Spleen (tissue), 11 donors: ENCODE data around the gene CSRP2. TPM values are rescaled to one million over a fixed set of nuclear protein-coding genes. Genes with fewer than 3 reads are reported as not detected.

Experiments
- DNase-seq: peaks from one replicate; pipeline ENCODE4 v3.0.0-alpha.2; 2020
- H3K27ac ChIP-seq, 8 donors: fragments of 200-600 bp; sonication (generic) in 7 of 8; 1 replicate in 4 of 8; 2 replicates in 4 of 8; pipeline versions ENCODE4 v1.5.0 to v1.8.0; 2016 to 2021; ENCODE audit warnings: inconsistent platforms in 4 of 8, mild to moderate bottlenecking in 4 of 8, moderate library complexity in 1 of 8
- H3K27me3 ChIP-seq, 7 donors: fragments of 200-600 bp; sonication (generic) in 6 of 7; replicated peaks in 1 of 7; 1 replicate in 4 of 7; 2 replicates in 3 of 7; pipeline versions ENCODE4 v1.5.0 to v1.8.0; 2016 to 2021; ENCODE audit warnings: inconsistent platforms in 3 of 7, mild to moderate bottlenecking in 1 of 7
- H3K36me3 ChIP-seq, 6 donors: fragments of 200-600 bp; sonication (generic) in 5 of 6; 1 replicate in 4 of 6; 2 replicates in 2 of 6; pipeline versions ENCODE4 v1.5.0 to v1.8.0; 2016 to 2021; ENCODE audit warnings: inconsistent platforms in 2 of 6
- H3K4me1 ChIP-seq, 6 donors: fragments of 200-600 bp; sonication (generic) in 5 of 6; 1 replicate in 3 of 6; 2 replicates in 3 of 6; pipeline versions ENCODE4 v1.5.0 to v1.8.0; 2016 to 2021; ENCODE audit warnings: inconsistent platforms in 3 of 6
- H3K4me3 ChIP-seq, 8 donors: fragments of 200-600 bp; sonication (generic) in 7 of 8; 1 replicate in 4 of 8; 2 replicates in 4 of 8; pipeline versions ENCODE4 v1.5.0 to v1.8.0; 2016 to 2021; ENCODE audit warnings: inconsistent platforms in 4 of 8, mild to moderate bottlenecking in 4 of 8, moderate library complexity in 2 of 8
- H3K9me3 ChIP-seq, 8 donors: fragments of 200-600 bp; sonication (generic) in 7 of 8; 1 replicate in 4 of 8; 2 replicates in 4 of 8; pipeline versions ENCODE4 v1.5.0 to v1.8.0; 2016 to 2021; ENCODE audit warnings: inconsistent platforms in 4 of 8
- POLR2A ChIP-seq, 3 donors: fragments of 450-650 bp; IDR thresholded peaks; one replicate each; pipeline ENCODE4 v1.5.1; 2017; ENCODE audit warnings: antibody characterized with exemption in 3 of 3, mild to moderate bottlenecking in 1 of 3
- POLR2AphosphoS5 ChIP-seq, 3 donors: sonication (generic); formaldehyde crosslinking; IDR thresholded peaks; one replicate each; pipeline ENCODE4 v1.5.1; 2017; ENCODE audit warnings: antibody characterized with exemption in 3 of 3
- WGBS, 5 donors: extraction: QIAGEN DNeasy Blood & Tissue Kit in 3 of 5; methylation state at CpG; one replicate each; pipeline versions ENCODE4 v1.1.5 to v1.1.7; 2013 to 2018; 5-methylcytosine and 5-hydroxymethylcytosine counted together
- intact Hi-C: fragments of 100-400 bp; cut with DNase I; formaldehyde crosslinking; loops from one replicate; pipeline ENCODE4 v1.15.0; 2023; ENCODE audit warnings: low total_unique reads
- polyA plus RNA-seq, 3 donors: library from polyadenylated mRNA; stranded (reverse); fragments of 200-250 nt; gene quantifications; one replicate each; pipeline ENCODE4 v1.2.1, GENCODE V29; 2013
- total RNA-seq, 7 donors: library from RNA; depleted of rRNA in 3 of 7; stranded (reverse); fragments of >200 nt in 3 of 7; fragmentation: NEBNext Ultra II Directional in 4 of 7; extraction: Animal tissue kit (Norgen Biotek cat#: 25700) in 4 of 7; gene quantifications; one replicate each; pipeline versions ENCODE4 v1.1.0 to v1.2.1, GENCODE V29; 2016 to 2021
- TF ChIP-seq, protein P1 (sequence below), 11 experiments: fragments of 200-600 bp in 7 of 11; fragments of 450-650 bp in 4 of 11; sonication (generic) in 4 of 11; IDR thresholded peaks in 8 of 11; conservative IDR thresholded peaks in 3 of 11; 1 replicate in 7 of 11; 2 replicates in 4 of 11; pipeline versions ENCODE4 v1.4.0 to v1.8.0; 2016 to 2021; ENCODE audit warnings: antibody characterized with exemption in 11 of 11, inconsistent platforms in 4 of 11, mild to moderate bottlenecking in 1 of 11
- donor health status: healthy with polysubstance abuse.
- donor health status: DM: no; HTN: no; CAD: no; lungs with moderate emphysema.
- donor health status: DM: no; HTN: no; CAD: no.
- donor health status: Bipolar disorder and iron deficiency.
- donor health status: healthy.
- donor health status: DM: no; HTN: no; CAD: no.
- donor health status: DM: yes; HTN: yes; CAD: no.

CSRP2 gene
- total and polyA plus RNA-seq, 10 donors: 8.9 to 38.6 (median 19.6) TPM

DNA sequence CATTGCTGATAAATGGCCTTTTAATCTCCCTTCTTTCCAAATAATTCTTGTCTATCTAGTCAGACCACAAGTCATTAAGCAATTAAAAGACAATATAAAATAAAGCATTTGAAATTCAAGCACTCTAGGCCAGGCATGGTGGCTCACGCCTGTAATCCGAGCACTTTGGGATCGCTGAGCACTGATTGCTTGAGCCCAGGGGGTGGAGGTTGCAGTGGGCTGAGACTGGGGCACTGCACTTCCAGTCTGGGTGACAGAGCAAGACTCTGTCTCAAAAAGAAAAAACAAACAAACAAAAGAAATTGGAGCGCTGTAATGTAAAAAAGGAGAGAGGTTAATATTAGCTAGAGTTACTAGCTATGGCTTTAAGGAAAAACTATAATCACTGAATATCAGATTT lies 30.5 kb upstream of the CSRP2 start:
- peaks cover 0 to 6% (median 0%) of the 10 kb centered on the region in 7 donors for H3K27me3 ChIP-seq
- no peaks in the 10 kb centered on the region for H3K36me3 ChIP-seq
- no peak for DNase-seq
- H3K4me1 ChIP-seq: no peaks in the 10 kb centered on the region
- H3K9me3 ChIP-seq: no peaks in the 10 kb centered on the region
- H3K27ac ChIP-seq: no peak overlapping the region
- TF ChIP-seq, protein P1, sequence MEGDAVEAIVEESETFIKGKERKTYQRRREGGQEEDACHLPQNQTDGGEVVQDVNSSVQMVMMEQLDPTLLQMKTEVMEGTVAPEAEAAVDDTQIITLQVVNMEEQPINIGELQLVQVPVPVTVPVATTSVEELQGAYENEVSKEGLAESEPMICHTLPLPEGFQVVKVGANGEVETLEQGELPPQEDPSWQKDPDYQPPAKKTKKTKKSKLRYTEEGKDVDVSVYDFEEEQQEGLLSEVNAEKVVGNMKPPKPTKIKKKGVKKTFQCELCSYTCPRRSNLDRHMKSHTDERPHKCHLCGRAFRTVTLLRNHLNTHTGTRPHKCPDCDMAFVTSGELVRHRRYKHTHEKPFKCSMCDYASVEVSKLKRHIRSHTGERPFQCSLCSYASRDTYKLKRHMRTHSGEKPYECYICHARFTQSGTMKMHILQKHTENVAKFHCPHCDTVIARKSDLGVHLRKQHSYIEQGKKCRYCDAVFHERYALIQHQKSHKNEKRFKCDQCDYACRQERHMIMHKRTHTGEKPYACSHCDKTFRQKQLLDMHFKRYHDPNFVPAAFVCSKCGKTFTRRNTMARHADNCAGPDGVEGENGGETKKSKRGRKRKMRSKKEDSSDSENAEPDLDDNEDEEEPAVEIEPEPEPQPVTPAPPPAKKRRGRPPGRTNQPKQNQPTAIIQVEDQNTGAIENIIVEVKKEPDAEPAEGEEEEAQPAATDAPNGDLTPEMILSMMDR (IDR thresholded peaks at IDR 0.05 in 8 of 11, conservative IDR thresholded peaks at IDR 0.05 in 3 of 11): no peak
- TF ChIP-seq POLR2A (IDR thresholded peaks at IDR 0.05) (no peak), POLR2AphosphoS5 (IDR thresholded peaks at IDR 0.05) (no peak)
- 94 to 96% (median 95%) methylated on average over 4 of the region's 4 CpGs for WGBS, 5 donors
- H3K4me3 ChIP-seq: no peak overlapping the region
- intact Hi-C loops: no loop called here

GRCh38 chr12:76908303-76909017 lies 29.6 kb upstream of the CSRP2 start:
- DNase-seq: no peak
- no peak overlapping the region for H3K27ac ChIP-seq
- 65 to 74% (median 70%) methylated on average over 6 of the region's 6 CpGs for WGBS, 5 donors

DNA sequence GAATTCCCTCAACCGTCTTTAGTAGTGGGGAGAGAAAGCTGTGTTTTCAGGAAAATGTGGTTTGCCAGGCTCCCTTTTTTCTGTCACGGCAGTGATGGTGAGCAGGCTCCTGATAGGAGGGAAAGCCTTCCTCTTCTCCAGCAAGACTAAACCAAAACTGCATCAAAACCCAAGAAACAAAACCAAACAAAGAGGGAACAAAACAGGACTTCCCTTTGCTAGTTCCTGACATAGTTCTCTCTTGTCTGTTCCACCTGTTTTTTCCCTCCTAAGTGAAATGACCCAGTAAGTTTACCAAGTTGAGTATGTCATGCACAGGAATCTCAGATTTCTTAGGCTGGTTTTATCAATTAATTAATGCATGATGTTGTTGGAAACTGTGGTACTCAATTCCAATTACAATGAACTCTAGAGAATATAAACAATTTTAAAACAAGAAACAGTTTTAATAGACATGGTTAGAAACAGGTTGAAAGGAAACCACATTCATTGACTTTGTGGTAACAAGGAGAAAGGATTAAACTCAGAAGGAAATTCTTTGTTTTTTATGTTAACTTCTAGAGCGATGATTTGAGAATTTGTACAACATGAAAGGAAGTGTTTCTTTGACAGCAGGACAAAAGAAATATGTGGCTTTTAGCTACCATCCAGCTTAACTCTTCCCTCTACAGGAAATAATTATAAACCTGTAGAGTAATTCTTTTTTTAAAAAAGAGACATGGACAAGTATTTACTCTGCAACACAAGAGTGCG lies 23.0 kb upstream of the CSRP2 start:
- H3K9me3 ChIP-seq: no peaks in the 10 kb centered on the region
- no peaks in the 10 kb centered on the region for H3K36me3 ChIP-seq
- no peak for DNase-seq
- WGBS, 5 donors: 12 to 25% (median 15%) methylated on average over 4 of the region's 4 CpGs
- intact Hi-C loops: no loop called here
- H3K27me3 ChIP-seq: no peaks in the 10 kb centered on the region
- no peak overlapping the region for H3K4me3 ChIP-seq
- TF ChIP-seq POLR2AphosphoS5 (IDR thresholded peaks at IDR 0.05) (no peak), POLR2A (IDR thresholded peaks at IDR 0.05) (no peak)
- TF ChIP-seq, protein P1 (IDR thresholded peaks at IDR 0.05 in 8 of 11, conservative IDR thresholded peaks at IDR 0.05 in 3 of 11): no peak
- peaks cover 0 to 8% (median 0%) of the 10 kb centered on the region in 6 donors for H3K4me1 ChIP-seq
- H3K27ac ChIP-seq: no peak overlapping the region

More at GRCh38 chr12:76908303-76909017, 29.6 kb upstream of the CSRP2 start:
- no peaks in the 10 kb centered on the region for H3K4me1 ChIP-seq
- peaks cover 0 to 6% (median 0%) of the 10 kb centered on the region in 7 donors for H3K27me3 ChIP-seq
- intact Hi-C loops: no loop called here
- TF ChIP-seq, protein P1 (IDR thresholded peaks at IDR 0.05 in 8 of 11, conservative IDR thresholded peaks at IDR 0.05 in 3 of 11): no peak
- TF ChIP-seq POLR2A (IDR thresholded peaks at IDR 0.05): no peak
- TF ChIP-seq POLR2AphosphoS5 (IDR thresholded peaks at IDR 0.05): no peak
- H3K36me3 ChIP-seq: no peaks in the 10 kb centered on the region
- H3K9me3 ChIP-seq: no peaks in the 10 kb centered on the region
- H3K4me3 ChIP-seq: no peak overlapping the region

DNA sequence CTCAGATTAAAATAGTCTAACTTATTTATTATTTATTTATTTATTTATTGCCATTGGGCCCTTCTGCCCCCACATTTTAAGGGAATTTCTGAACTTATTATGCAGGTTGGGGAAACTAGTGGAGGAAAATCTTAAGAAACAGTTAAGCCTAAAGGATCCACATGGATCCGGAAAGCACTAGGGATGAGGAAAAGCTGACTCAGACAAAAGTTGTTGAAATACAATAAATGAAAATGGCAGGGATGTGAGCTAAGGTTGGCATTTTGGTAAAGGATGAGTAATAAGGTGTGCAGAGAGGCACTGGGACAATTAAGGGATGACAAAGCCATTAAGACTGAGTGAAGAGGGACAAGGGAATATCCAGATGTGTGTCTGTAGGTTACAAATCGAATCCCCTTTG lies 20.7 kb upstream of the CSRP2 start:
- H3K9me3 ChIP-seq: peaks cover 0 to 4% (median 0%) of the 10 kb centered on the region in 8 donors
- no peaks in the 10 kb centered on the region for H3K36me3 ChIP-seq
- intact Hi-C loops: no loop called here
- no peak overlapping the region for H3K27ac ChIP-seq
- WGBS, 5 donors: 83 to 94% (median 90%) methylated on average over 2 of the region's 2 CpGs
- no peak overlapping the region for H3K4me3 ChIP-seq
- H3K27me3 ChIP-seq: no peaks in the 10 kb centered on the region
- H3K4me1 ChIP-seq: peaks cover 0 to 8% (median 0%) of the 10 kb centered on the region in 6 donors
- DNase-seq: no peak
- TF ChIP-seq, protein P1 (IDR thresholded peaks at IDR 0.05 in 8 of 11, conservative IDR thresholded peaks at IDR 0.05 in 3 of 11): no peak
- TF ChIP-seq POLR2AphosphoS5 (IDR thresholded peaks at IDR 0.05): no peak
